ENCODE results near the gene ZNF197.

ZNF197 gene

GRCh38 chr3:44687898-44688297 lies 63.1 kb downstream of the ZNF197 start:
- Histone ChIP-seq H3K27ac (no peak overlapping the region), H3K27me3 (replicated peaks) (no peaks in the 10 kb centered on the region), H3K36me3 (replicated peaks) (no peaks in the 10 kb centered on the region), H3K4me3 (ENCODE audit: low read depth, low read length) (no peak overlapping the region)
- DNase-seq = no peak
- no peak for TF ChIP-seq CTCF (IDR thresholded peaks at IDR 0.05; ENCODE audit: low read depth, low read length, missing control alignments)
- in situ Hi-C loops (cut with HindIII; ENCODE audit: low pct_ligation_motif_present, low sequenced_read_pairs) = no loop called here

Data from brain microvascular endothelial cell (primary cell).